OCI-M1 (cell line): ENCODE results near the gene MTA1.

Source experiments
- DNase-seq: peaks from one replicate; lab custom pipeline; 2025; lab: John Stamatoyannopoulos, UW

MTA1 gene

GRCh38 chr14:105410642-105411016 is 9.0 kb upstream of the MTA1 start:
- DNase-seq = no peak

GRCh38 chr14:105411017-105411941 is 8.3 kb upstream of the MTA1 start:
- DNase-seq = no peak

GRCh38 chr14:105411985-105412770 is 7.4 kb upstream of the MTA1 start:
- no peak for DNase-seq

GRCh38 chr14:105412771-105413543 is 6.7 kb upstream of the MTA1 start:
- DNase-seq = no peak

- DNase-seq = no peak
These were observed 6.1 kb upstream of the MTA1 start for GRCh38 chr14:105413544-105413886.

DNA sequence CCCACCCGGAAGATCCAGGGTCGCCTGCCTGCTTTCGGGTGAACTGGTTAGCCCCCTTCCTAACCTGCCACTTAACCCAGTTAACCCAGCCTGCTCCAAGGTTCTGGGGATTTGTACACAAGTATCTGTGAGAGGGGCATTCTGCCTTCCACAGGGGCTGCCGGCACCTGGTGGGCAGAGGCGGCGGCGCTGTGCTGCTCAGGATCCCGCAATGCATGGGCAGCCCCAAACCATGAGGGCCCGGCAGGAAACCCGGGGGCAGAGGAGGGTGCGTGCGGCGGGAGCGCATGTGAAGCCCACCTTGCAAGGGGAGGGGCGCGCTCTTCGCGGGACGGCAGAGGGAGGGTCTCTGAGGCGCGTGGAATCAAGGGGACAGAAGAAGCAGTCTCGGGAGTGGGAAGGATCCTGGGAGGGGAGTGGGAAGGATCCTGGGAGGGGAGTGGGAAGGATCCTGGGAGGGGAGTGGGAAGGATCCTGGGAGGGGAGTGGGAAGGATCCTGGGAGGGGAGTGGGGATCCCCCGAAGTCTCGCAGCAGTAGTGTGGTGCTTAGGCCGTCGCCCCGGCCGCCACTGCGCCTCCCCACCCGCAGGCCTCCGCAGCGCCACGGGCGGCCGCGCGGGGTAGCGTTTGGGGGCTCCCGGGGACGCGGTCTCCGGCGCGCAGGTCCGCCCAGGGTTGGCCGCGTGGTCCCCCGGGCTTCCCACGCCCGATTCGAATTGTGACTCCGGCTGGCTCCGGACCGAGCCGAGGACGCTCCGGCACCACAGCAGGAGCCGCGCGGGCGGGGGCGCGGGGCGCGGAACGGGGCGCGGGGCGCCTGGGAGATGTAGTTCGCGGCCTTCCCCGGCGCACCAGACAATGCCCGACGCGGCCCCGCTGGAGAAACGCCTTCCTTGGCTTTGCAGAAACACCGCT is 4.9 kb upstream of the MTA1 start:
- peak; percentile 65 for DNase-seq

DNA sequence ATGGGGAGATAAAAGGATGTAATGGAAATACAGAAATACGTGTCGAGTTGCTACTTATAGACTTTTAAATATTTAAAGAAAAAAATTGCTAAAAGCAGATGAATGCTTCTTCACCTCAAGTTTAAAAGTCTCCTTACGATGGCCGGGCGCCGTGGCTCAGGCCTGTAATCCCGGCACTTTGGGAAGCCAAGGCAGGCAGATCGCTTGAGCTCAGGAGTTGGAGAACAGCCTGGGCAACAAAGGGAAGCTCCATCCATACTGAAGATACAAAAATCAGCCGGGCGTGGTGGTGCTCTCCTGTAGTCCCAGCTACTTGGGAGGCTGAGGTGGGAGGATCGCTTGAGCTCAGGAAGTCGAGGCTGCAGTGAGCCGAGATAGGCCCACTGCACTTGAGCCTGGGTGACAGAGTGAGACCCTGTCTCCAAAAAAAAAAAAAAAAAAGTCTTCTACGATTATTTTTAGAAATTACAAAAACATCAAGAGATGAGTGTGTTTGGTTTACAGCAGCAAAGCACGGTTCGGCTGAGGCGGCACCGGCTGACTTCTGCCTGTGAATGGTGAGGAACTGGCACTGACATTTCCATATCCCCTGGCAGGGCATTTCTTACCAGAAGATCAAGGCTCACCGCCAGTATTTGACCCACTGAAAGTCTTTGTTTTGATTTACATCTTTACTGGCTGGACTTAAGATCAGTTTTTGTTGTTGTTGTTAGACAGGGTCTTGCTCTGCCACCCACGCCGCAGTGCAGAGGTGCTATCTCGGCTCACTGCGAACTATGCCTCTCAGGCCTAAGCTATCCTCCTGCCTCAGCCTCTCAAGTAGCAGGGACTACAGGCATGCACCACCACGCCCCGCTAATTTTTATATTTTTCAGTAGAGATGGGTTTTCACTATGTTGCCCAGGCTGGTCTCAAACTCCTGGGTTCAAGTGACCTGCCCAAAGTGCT is 3.9 kb upstream of the MTA1 start:
- no peak for DNase-seq

DNA sequence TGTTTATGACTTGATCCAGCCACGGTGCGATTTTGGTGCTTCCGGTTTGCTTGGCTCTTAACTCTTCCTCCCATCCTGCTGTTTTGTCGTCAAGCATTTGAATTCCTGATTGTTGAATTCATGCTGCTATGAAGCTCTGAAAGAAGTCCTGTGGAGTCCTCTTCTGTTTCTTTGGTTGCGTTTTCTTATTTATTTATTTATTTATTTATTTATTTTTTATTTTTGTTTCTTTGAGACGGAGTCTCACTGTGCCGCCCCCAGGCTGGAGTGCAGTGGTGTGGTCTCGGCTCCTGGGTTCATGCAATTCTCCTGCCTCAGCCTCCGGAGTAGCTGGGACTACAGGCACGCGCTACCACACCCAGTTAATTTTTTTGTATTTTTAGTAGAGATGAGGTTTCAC is 3.0 kb upstream of the MTA1 start:
- no peak for DNase-seq

DNA sequence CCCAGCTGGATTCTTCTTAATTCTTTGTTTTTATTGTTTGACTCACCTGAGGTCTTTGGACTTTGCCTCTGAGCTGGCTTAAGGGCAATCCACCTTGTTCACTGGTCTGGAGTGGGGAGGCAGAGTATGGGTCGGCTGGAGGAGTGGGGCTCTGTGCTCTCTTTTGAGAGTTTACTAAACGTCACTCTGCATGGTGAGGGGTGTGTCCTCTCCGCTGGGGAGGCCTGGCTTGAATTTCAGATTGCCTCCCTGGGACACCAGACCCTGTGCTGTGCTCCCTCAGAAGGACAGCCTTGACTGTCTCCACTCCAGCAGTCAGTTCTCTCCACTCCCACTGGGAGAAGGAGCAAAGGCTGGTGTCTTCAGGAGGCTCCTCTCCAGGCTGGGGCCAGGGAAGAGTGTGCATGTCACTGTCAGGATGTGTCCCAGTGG is 1.9 kb upstream of the MTA1 start:
- no peak for DNase-seq

GRCh38 chr14:105418269-105419194 is 1.1 kb upstream of the MTA1 start:
- no peak for DNase-seq

DNA sequence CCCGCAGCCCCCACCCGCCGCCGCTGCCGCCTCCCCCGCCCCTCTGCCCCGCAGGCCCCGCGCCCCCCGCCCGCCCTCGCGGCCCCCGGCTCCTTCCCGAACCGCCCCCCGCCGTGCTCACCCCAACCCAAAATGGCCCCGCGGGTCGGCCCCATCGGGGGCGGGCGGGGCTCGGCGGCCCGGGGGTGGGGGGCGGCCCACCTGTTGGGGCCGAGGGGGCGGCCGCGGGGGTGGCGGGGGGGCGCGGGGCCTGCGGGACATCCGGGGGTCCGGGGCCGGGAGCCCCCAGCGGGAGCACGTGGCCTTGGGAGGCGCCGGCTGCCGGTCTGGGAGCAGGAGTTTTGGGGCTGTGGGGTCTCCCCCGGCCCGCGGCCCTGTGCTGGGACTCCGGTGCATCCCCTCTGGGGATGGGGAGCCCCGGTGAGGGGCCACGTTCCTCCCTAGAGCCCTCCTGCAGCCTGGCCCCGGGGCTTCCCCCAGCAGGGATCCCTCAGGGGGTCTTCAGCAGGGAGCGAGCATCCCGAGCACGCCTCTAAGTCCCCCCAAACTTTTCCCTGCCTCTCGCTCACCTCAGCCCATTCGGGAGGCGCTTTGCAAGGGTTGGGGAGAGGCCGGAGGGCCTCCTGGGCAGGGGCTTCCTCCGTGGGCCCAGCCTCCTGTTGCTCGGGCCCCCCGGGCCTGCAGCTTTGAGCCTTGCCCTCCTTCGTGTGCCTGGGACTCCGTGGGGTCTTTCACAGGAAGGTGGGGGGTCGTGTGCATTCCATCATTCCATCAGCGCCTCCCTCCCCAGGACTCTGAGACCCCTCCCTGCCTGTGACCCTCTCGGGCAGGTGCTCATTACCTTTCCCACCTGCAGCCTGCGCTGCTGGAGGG is 710 bp downstream of the MTA1 start:
- no peak for DNase-seq

DNA sequence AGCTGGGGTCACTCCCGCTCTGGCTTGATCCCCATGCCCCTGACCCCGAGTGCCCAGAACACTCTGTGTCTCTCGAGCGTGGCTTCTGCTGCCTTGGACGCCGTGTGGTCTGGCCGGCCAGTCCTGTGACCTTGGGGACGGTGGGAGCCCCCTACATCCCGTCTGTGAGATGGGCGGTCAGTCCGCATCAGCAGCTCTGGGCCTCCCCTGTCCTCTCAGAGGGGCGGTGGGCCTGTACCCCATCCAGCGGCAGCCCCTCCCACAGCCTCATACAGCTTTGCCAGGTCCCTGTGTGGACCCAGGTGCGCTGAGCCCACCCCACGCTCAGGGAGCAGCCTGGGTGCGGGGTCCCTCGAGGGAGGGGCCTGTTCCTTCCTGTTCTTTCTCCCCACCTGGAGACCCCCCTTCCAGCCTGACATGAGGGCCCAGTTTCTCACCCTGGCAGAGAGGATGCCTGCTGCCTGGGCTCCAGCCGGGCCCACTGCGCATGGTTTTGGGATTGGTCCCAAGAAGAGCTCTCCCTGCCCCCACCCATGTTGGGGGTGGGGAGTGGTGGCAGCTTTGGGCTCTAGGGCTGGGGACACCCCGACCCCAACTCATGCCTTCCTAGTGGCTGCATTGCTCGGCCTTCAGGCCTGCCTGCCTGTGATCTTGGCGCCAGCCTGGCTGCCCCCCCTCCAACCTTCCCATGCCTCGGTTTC is 1.5 kb downstream of the MTA1 start:
- DNase-seq = no peak

- DNase-seq = no peak
These were observed 2.3 kb downstream of the MTA1 start for GRCh38 chr14:105421723-105422615.

- no peak for DNase-seq
These were observed 3.3 kb downstream of the MTA1 start for GRCh38 chr14:105422695-105423487.

- no peak for DNase-seq
These were observed 4.0 kb downstream of the MTA1 start for GRCh38 chr14:105423488-105424195.
